NCI-H1092 treated with DMSO at 0.1 percent for 48 hours (cell line): ENCODE results near the gene SIL1.

Experiments
- DNase-seq: peaks from one replicate; lab custom pipeline; 2025; lab: John Stamatoyannopoulos, UW

The SIL1 gene

GRCh38 chr5:138979684-138980280 lies 218.4 kb downstream of the SIL1 start:
- no peak for DNase-seq

GRCh38 chr5:138978581-138978980 lies 219.6 kb downstream of the SIL1 start:
- DNase-seq = no peak

GRCh38 chr5:138978080-138978479 lies 220.1 kb downstream of the SIL1 start:
- no peak for DNase-seq

- no peak for DNase-seq
Measured at GRCh38 chr5:138975098-138975847, 222.9 kb downstream of the SIL1 start.

- no peak for DNase-seq
Measured at GRCh38 chr5:138974227-138975063, 223.7 kb downstream of the SIL1 start.

GRCh38 chr5:138972836-138973235 lies 225.3 kb downstream of the SIL1 start:
- peak; percentile 11 for DNase-seq

GRCh38 chr5:138972230-138972629 lies 225.9 kb downstream of the SIL1 start:
- no peak for DNase-seq

- peak; percentile 91 for DNase-seq
Measured at GRCh38 chr5:138969323-138970002, 228.7 kb downstream of the SIL1 start.

GRCh38 chr5:138968601-138969000 lies 229.6 kb downstream of the SIL1 start:
- DNase-seq = no peak

- DNase-seq = peak; percentile 68
Measured at GRCh38 chr5:138967791-138968448, 230.2 kb downstream of the SIL1 start.

GRCh38 chr5:138966236-138966985 lies 231.8 kb downstream of the SIL1 start:
- no peak for DNase-seq

- DNase-seq = no peak
Measured at GRCh38 chr5:138965626-138966025, 232.5 kb downstream of the SIL1 start.

GRCh38 chr5:138964647-138965201 lies 233.4 kb downstream of the SIL1 start:
- DNase-seq = peak; percentile 50

- no peak for DNase-seq
Measured at GRCh38 chr5:138963763-138964371, 234.3 kb downstream of the SIL1 start.

GRCh38 chr5:138962614-138963370 lies 235.4 kb downstream of the SIL1 start:
- no peak for DNase-seq

- peak; percentile 40 for DNase-seq
Measured at GRCh38 chr5:138961729-138962128, 236.4 kb downstream of the SIL1 start.

GRCh38 chr5:138961221-138961620 lies 236.9 kb downstream of the SIL1 start:
- no peak for DNase-seq

GRCh38 chr5:138960145-138960692 lies 237.9 kb downstream of the SIL1 start:
- peak; percentile 84 for DNase-seq

- DNase-seq = no peak
Measured at GRCh38 chr5:138956801-138957200, 241.4 kb downstream of the SIL1 start.
